Tibial artery (tissue), 4 donors: ENCODE measurements around the gene KIF19.

Experiments used
- DNase-seq, 2 donors: peaks; one replicate each; pipeline ENCODE4 v3.0.0-alpha.2; 2019
- H3K27ac ChIP-seq, 2 donors: fragments of 200-600 bp; sonication (generic) in 1 of 2; 1 replicate in 1 of 2; 2 replicates in 1 of 2; pipeline ENCODE4 v1.5.1; 2018 to 2019; ENCODE audit warnings: mild to moderate bottlenecking in 1 of 2
- H3K27me3 ChIP-seq, 2 donors: fragments of 200-600 bp; sonication (generic) in 1 of 2; one replicate each; pipeline versions ENCODE4 v1.5.1 to v1.6.0; 2016 to 2019
- H3K36me3 ChIP-seq, 3 donors: fragments of 200-600 bp; sonication (generic) in 2 of 3; one replicate each; pipeline ENCODE4 v1.5.1; 2016 to 2019; ENCODE audit warnings: mild to moderate bottlenecking in 2 of 3
- H3K4me1 ChIP-seq, 4 donors: fragments of 200-600 bp; sonication (generic) in 2 of 4; 1 replicate in 3 of 4; 2 replicates in 1 of 4; pipeline ENCODE4 v1.5.1; 2016 to 2019
- H3K4me3 ChIP-seq, 2 donors: fragments of 200-600 bp; sonication (generic) in 1 of 2; 1 replicate in 1 of 2; 2 replicates in 1 of 2; pipeline ENCODE4 v1.5.1; 2018 to 2019; ENCODE audit warnings: mild to moderate bottlenecking in 2 of 2
- H3K9me3 ChIP-seq, 3 donors: fragments of 200-600 bp; sonication (generic) in 1 of 3; one replicate each; pipeline ENCODE4 v1.5.1; 2016 to 2019
- intact Hi-C: fragments of 100-400 bp; cut with DNase I; formaldehyde crosslinking; loops from one replicate; pipeline ENCODE4 v1.15.0; 2023; ENCODE audit warnings: low total_unique reads
- TF ChIP-seq, protein P1 (sequence below), 2 experiments: fragments of 200-600 bp in 1 of 2; fragments of 450-650 bp in 1 of 2; IDR thresholded peaks; one replicate each; pipeline ENCODE4 v1.5.1; 2017 to 2019; ENCODE audit warnings: antibody characterized with exemption in 2 of 2, mild to moderate bottlenecking in 1 of 2, moderate library complexity in 1 of 2

The KIF19 gene

GRCh38 chr17:74371653-74372147 lies 45.7 kb downstream of the KIF19 start:
- Histone ChIP-seq H3K27me3 (peaks cover 0 to 40% of the 10 kb centered on the region in 2 donors), H3K36me3 (no peaks in the 10 kb centered on the region), H3K9me3 (no peaks in the 10 kb centered on the region), H3K4me3 (no peak overlapping the region), H3K27ac (no peak overlapping the region), H3K4me1 (peaks cover 0 to 6% (median 3%) of the 10 kb centered on the region in 4 donors)
- no peak for DNase-seq
- TF ChIP-seq, protein P1, sequence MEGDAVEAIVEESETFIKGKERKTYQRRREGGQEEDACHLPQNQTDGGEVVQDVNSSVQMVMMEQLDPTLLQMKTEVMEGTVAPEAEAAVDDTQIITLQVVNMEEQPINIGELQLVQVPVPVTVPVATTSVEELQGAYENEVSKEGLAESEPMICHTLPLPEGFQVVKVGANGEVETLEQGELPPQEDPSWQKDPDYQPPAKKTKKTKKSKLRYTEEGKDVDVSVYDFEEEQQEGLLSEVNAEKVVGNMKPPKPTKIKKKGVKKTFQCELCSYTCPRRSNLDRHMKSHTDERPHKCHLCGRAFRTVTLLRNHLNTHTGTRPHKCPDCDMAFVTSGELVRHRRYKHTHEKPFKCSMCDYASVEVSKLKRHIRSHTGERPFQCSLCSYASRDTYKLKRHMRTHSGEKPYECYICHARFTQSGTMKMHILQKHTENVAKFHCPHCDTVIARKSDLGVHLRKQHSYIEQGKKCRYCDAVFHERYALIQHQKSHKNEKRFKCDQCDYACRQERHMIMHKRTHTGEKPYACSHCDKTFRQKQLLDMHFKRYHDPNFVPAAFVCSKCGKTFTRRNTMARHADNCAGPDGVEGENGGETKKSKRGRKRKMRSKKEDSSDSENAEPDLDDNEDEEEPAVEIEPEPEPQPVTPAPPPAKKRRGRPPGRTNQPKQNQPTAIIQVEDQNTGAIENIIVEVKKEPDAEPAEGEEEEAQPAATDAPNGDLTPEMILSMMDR (IDR thresholded peaks at IDR 0.05), result no peak
- intact Hi-C loops, result no loop called here

GRCh38 chr17:74372426-74372825 lies 46.4 kb downstream of the KIF19 start:
- Histone ChIP-seq H3K27me3 (peaks cover 0 to 35% of the 10 kb centered on the region in 2 donors), H3K9me3 (no peaks in the 10 kb centered on the region), H3K4me3 (no peak overlapping the region), H3K4me1 (peaks cover 0 to 6% (median 3%) of the 10 kb centered on the region in 4 donors), H3K27ac (no peak overlapping the region), H3K36me3 (no peaks in the 10 kb centered on the region)
- TF ChIP-seq, protein P1 (IDR thresholded peaks at IDR 0.05), result no peak
- no peak for DNase-seq
- intact Hi-C loops, result no loop called here

DNA sequence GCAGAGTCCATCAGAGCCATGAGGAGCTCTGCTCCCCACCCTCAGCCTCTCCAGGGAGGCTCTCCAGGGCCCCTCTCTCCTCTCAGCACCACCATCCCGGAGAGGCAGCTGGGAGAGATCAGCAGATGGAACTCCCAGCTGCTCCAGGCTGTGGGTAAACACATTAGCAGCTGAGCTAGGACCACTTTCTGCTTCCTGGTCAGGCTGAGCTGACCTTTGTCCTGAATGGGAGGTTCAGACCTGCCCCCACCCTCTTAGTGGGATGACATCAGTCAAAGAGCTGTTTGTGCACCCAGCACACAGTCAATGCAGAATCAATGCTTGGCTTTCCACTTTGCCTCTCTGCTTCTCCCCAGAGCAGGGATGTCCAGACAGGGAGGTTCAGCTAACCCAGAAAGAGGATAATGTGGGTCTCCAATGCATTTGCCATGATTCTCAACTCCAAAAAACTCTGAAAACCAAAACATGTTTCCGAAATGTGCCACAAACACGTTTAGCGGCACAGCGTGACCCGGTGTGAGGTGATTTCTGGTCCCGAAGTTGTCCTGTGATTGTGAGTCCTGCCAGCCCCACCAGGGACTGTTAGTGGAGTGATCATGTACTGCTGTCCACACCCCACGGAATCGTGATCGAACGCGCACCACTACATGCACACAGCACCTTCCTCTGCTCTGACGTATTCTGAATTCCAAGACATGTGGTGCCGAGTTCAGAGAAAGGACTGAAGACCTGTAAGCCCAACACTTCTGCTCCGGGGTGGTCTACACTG lies 48.0 kb downstream of the KIF19 start:
- TF ChIP-seq, protein P1 (IDR thresholded peaks at IDR 0.05), result no peak
- H3K27ac ChIP-seq, result no peak overlapping the region

DNA sequence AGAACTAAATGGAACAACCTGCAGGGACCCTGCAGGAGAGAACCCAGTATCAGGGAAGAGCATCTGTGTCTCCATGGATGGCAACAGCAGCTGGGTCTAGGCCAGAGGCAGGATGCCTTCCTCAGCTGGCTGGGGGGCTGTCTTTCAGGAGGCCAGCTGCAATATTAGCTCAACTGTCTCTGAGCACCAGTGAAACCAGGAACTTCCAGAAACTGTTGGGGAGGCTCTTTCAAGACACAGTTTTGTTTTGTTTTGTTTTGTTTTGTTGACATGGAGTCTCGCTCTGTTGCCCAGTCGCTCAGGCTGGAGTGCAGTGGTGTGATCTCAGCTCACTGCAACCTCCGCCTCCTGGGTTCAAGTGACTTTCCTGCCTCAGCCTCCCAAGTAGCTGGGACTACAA lies 48.8 kb downstream of the KIF19 start:
- Histone ChIP-seq H3K9me3 (no peaks in the 10 kb centered on the region), H3K4me1 (peaks cover 0 to 12% (median 8%) of the 10 kb centered on the region in 4 donors), H3K27me3 (peaks cover 0 to 12% of the 10 kb centered on the region in 2 donors), H3K4me3 (no peak overlapping the region), H3K27ac (no peak overlapping the region), H3K36me3 (no peaks in the 10 kb centered on the region)
- intact Hi-C loops, result no loop called here
- TF ChIP-seq, protein P1 (IDR thresholded peaks at IDR 0.05), result no peak
- DNase-seq, result no peak

More for the DNA sequence above, 48.0 kb downstream of the KIF19 start:
- no peak overlapping the region for H3K4me3 ChIP-seq
- H3K27me3 ChIP-seq, result peaks cover 0 to 20% of the 10 kb centered on the region in 2 donors
- H3K9me3 ChIP-seq, result no peaks in the 10 kb centered on the region
- H3K4me1 ChIP-seq, result peaks cover 0 to 3% (median under 1%) of the 10 kb centered on the region in 4 donors
- H3K36me3 ChIP-seq, result no peaks in the 10 kb centered on the region
- no peak for DNase-seq
- intact Hi-C loops, result no loop called here

- Histone ChIP-seq H3K9me3 (no peaks in the 10 kb centered on the region), H3K4me3 (peak overlapping the region; percentile 28 to 34), H3K36me3 (no peaks in the 10 kb centered on the region), H3K27ac (peak overlapping the region; percentile 72 to 76), H3K4me1 (peaks cover 0 to 25% (median 22%) of the 10 kb centered on the region in 4 donors), H3K27me3 (no peaks in the 10 kb centered on the region)
- TF ChIP-seq, protein P1 (IDR thresholded peaks at IDR 0.05), result peak; percentile 96 to 99
- intact Hi-C loops, result loop anchor here (1.0 to 5.0 kb wide), 2 partner anchors 48 to 79 kb away; no protein-coding TSS in a partner anchor
- peak; percentile 93 to 94 for DNase-seq
These were observed 53.6 kb downstream of the KIF19 start for GRCh38 chr17:74379495-74380085.
